Measurements from ENCODE around the gene RAD51B. TPM values are rescaled to one million over a fixed set of nuclear protein-coding genes. Genes with fewer than 3 reads are reported as not detected.
A peak's percentile ranks its signal among the peaks of the same experiment; 100 is the strongest.
"Not testable (repeated sequence)": the region's sequence is repeated elsewhere in the genome, so short reads cannot be mapped to it uniquely, and the experiment has no call there.

RAD51B gene
- total RNA-seq, 6 experiments from 2014 or later = 2.7 to 5.8 (median 4.3) TPM

DNA sequence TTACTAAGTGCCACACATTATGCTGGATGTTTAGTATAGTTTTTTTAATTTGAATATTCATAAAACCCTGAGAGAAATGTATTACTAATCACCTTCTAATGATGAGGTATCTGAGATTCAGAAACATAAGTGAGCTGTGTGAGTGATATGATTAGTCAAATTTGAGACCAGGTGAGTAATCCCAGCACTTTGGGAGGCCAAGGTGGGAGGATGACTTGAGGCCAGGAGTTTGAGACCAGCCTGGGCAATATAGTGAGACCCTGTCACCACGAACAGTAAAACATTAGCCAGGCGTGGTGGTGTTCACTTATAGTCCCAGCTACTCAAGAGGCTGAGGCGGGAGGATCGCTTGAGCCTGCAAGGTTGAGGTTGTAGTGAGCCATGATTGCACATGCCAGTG lies 438.4 kb downstream of the RAD51B start:
- no peak for TF ChIP-seq POLR2A (IDR thresholded peaks at IDR 0.05)
- TF ChIP-seq, protein P1, sequence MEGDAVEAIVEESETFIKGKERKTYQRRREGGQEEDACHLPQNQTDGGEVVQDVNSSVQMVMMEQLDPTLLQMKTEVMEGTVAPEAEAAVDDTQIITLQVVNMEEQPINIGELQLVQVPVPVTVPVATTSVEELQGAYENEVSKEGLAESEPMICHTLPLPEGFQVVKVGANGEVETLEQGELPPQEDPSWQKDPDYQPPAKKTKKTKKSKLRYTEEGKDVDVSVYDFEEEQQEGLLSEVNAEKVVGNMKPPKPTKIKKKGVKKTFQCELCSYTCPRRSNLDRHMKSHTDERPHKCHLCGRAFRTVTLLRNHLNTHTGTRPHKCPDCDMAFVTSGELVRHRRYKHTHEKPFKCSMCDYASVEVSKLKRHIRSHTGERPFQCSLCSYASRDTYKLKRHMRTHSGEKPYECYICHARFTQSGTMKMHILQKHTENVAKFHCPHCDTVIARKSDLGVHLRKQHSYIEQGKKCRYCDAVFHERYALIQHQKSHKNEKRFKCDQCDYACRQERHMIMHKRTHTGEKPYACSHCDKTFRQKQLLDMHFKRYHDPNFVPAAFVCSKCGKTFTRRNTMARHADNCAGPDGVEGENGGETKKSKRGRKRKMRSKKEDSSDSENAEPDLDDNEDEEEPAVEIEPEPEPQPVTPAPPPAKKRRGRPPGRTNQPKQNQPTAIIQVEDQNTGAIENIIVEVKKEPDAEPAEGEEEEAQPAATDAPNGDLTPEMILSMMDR (IDR thresholded peaks at IDR 0.05) = no peak
- no peak overlapping the region for H3K27ac ChIP-seq
- intact Hi-C loops (cut with DNase I) = loop anchor here in 1 of 2 donors (10.0 kb wide), 1 partner anchor 557 kb away; no protein-coding TSS in a partner anchor
- H3K9me3 ChIP-seq = no peaks in the 10 kb centered on the region
- no peaks in the 10 kb centered on the region for H3K36me3 ChIP-seq
- ATAC-seq (no peak), DNase-seq (no peak)
- no peak overlapping the region for H3K4me3 ChIP-seq
- WGBS (ENCODE audit: insufficient coverage, low coverage, low lambda C conversion rate, missing lambda C conversion rate) = 80% methylated on average over 1 of the region's 4 CpGs
- H3K27me3 ChIP-seq = no peaks in the 10 kb centered on the region
- H3K4me1 ChIP-seq = no peaks in the 10 kb centered on the region

DNA sequence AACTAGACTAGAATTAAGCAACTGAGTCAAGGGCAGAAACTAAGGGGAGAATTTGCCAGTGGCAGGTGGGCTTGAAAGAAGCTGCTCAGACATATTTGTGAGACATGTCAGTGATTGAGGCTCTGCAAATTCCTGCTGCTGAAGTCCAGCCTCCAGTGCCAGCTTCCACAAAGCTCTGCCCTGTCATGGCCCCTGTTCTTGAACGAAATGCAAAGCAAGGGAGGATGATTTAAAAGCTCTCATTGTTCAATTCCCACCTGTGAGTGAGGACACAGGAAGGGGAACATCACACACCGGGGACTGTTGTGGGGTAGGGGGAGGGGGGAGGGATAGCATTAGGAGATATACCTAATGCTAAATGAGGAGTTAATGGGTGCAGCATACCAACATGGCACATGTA lies 439.4 kb downstream of the RAD51B start:
- WGBS (ENCODE audit: insufficient coverage, low coverage, low lambda C conversion rate, missing lambda C conversion rate) = 84% methylated on average over 2 of the region's 2 CpGs
- H3K9me3 ChIP-seq, H3K27ac ChIP-seq, ATAC-seq, H3K4me3 ChIP-seq, H3K27me3 ChIP-seq, DNase-seq, H3K36me3 ChIP-seq, H3K4me1 ChIP-seq: not testable (repeated sequence)
- intact Hi-C loops (cut with DNase I) = loop anchor here in 1 of 2 donors (10.0 kb wide), 1 partner anchor 556 kb away; no protein-coding TSS in a partner anchor

DNA sequence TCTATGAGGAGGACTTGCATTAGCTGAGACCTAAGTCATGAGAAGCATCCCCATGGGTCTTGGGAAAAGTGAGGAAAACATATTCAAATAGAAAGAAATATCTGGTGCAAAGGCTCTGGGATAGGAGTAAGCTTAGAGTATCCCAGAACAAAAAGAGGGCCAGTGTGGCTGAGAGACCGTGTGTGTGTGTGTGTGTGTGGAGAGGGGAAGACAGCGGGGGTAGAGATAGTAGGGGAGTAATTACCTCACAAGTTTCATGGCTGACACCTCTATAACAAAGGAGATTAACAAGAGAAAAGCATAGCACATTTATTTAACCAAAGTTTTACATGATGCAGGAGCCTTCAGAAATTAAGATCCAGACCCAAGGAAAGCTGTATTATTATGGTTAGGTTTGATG lies 440.5 kb downstream of the RAD51B start:
- DNase-seq = no peak
- H3K9me3 ChIP-seq = no peaks in the 10 kb centered on the region
- TF ChIP-seq POLR2A (IDR thresholded peaks at IDR 0.05) = no peak
- TF ChIP-seq, protein P1 (IDR thresholded peaks at IDR 0.05) = no peak
- no peaks in the 10 kb centered on the region for H3K36me3 ChIP-seq
- H3K4me1 ChIP-seq = no peaks in the 10 kb centered on the region
- intact Hi-C loops (cut with DNase I) = no loop called here
- H3K4me3 ChIP-seq = no peak overlapping the region
- no peak for ATAC-seq
- WGBS (ENCODE audit: insufficient coverage, low coverage, low lambda C conversion rate, missing lambda C conversion rate) = 100% methylated on average over 2 of the region's 2 CpGs
- H3K27ac ChIP-seq = no peak overlapping the region
- no peaks in the 10 kb centered on the region for H3K27me3 ChIP-seq

DNA sequence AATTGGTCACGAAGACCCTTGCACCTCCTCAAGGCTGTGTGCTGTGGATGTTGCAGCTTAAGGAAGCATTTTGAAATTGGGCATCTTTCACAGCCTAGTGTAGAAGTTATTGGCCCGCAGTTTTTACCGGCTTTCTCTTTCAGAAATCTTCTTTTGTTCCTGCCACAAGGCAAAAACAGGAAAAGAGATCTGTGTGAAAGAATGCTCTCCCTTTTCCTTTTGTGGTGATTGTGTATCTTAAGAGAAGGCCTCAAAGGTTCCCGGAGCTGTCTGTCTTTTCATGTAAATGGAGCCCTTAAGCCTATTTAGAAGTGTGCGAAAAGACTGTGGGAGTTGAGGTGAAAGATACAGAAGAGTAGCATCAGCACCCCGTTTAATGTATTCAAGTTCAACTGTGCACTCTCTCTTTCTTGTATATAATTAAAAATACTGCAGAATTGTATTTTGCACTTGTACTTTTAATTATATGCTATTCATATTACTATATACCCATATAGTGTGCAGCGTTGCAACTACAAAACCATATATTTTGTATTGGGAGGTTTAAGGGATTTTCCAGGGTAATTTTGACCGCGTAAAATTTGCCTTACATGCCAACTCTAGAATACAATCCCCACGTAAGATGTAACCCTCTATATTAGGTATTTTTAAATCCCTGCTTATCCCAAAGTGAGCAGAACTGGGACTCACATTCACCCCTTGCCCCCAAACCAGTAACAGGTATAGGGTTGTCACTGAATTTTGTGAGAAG lies 441.7 kb downstream of the RAD51B start:
- H3K27me3 ChIP-seq = no peaks in the 10 kb centered on the region
- H3K27ac ChIP-seq = no peak overlapping the region
- WGBS (ENCODE audit: insufficient coverage, low coverage, low lambda C conversion rate, missing lambda C conversion rate) = 56% methylated on average over 10 of the region's 10 CpGs
- H3K9me3 ChIP-seq = no peaks in the 10 kb centered on the region
- TF ChIP-seq, protein P1 (IDR thresholded peaks at IDR 0.05) = no peak
- no peak for TF ChIP-seq POLR2A (IDR thresholded peaks at IDR 0.05)
- no peaks in the 10 kb centered on the region for H3K4me1 ChIP-seq
- DNase-seq = no peak
- peak in 2 of 4 donors; percentile 28 to 46 for ATAC-seq
- intact Hi-C loops (cut with DNase I) = no loop called here
- no peaks in the 10 kb centered on the region for H3K36me3 ChIP-seq
- no peak overlapping the region for H3K4me3 ChIP-seq

DNA sequence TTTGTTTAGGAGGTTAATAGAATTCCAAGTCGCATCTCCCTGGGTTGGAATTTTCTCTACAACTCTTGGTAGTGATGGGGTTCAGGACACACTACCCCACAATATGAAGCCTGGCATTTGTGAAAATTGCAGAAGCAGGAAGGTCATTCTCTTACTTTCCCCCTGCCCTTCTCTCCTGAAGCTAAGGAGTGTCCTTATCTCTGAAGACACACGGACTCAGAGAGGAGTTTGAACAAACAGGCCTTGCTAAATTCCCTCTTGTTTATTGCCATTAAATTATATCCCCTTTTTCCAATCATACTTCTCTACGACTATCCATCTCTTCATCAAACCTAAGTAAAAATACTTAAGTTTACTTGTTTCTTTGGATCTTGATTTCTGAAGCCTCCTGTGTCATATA lies 443.0 kb downstream of the RAD51B start:
- Histone ChIP-seq H3K36me3 (no peaks in the 10 kb centered on the region), H3K27ac (no peak overlapping the region), H3K4me1 (no peaks in the 10 kb centered on the region), H3K9me3 (no peaks in the 10 kb centered on the region), H3K4me3 (no peak overlapping the region), H3K27me3 (no peaks in the 10 kb centered on the region)
- 83% methylated on average over 3 of the region's 3 CpGs for WGBS (ENCODE audit: insufficient coverage, low coverage, low lambda C conversion rate, missing lambda C conversion rate)
- DNase-seq (no peak), ATAC-seq (no peak)
- intact Hi-C loops (cut with DNase I) = no loop called here
- no peak for TF ChIP-seq POLR2A (IDR thresholded peaks at IDR 0.05)
- TF ChIP-seq, protein P1 (IDR thresholded peaks at IDR 0.05) = no peak
